GM18505 (cell line): ENCODE results near the gene NINJ2.

Experiments
- ATAC-seq: cut with Tn5 transposase; IDR thresholded peaks from one replicate; pipeline ENCODE4 v1.9.1; 2021; ENCODE audit not compliant: unreplicated experiment
- POLR2A ChIP-seq: IDR thresholded peaks from 4 replicates; pipeline ENCODE4 v1.6.1; 2011; ENCODE audit warnings: borderline replicate concordance; ENCODE audit not compliant: insufficient read depth, insufficient read length; ENCODE audit errors: extremely low read depth

The NINJ2 gene

GRCh38 chr12:524167-524951 lies 138.9 kb downstream of the NINJ2 start:
- ATAC-seq = no peak
- no peak for TF ChIP-seq POLR2A

GRCh38 chr12:522692-523378 lies 140.4 kb downstream of the NINJ2 start:
- ATAC-seq = no peak
- TF ChIP-seq POLR2A = no peak

- no peak for ATAC-seq
These were observed 143.1 kb downstream of the NINJ2 start for GRCh38 chr12:520119-520518.

GRCh38 chr12:517538-517937 lies 145.7 kb downstream of the NINJ2 start:
- TF ChIP-seq POLR2A = no peak
- ATAC-seq = no peak

More at GRCh38 chr12:520119-520518, 143.1 kb downstream of the NINJ2 start:
- no peak for TF ChIP-seq POLR2A
